Stimulated activated effector memory CD8-positive, alpha-beta T cell treated with anti-CD3 and anti-CD28 coated beads, Interleukin-12 subunit alpha, Interleukin-12 subunit beta, amount 100 ng/mL, for 72 hours (primary cell): Measurements from ENCODE around the gene MATN1.

Experiments used
- ATAC-seq: fragments of 150-1000 bp; cut with Tn5 transposase; 2 replicates; pipeline ENCODE4 v1.10.0; 2021
- DNase-seq, 2 donors: peaks; one replicate each; pipeline ENCODE4 v3.0.0; 2021 to 2022; ENCODE audit warnings: low spot score in 2 of 2
- H3K27ac Mint-ChIP-seq: one replicate; pipeline ENCODE4 v1.8.0; 2022; ENCODE audit warnings: mild to moderate bottlenecking, mixed read lengths
- H3K36me3 Mint-ChIP-seq: one replicate; pipeline ENCODE4 v1.8.0; 2022; ENCODE audit warnings: mild to moderate bottlenecking, mixed read lengths
- H3K4me1 Mint-ChIP-seq: one replicate; pipeline ENCODE4 v1.8.0; 2022; ENCODE audit warnings: mixed read lengths
- H3K4me3 Mint-ChIP-seq: one replicate; pipeline ENCODE4 v1.8.0; 2022; ENCODE audit warnings: mild to moderate bottlenecking, mixed read lengths
- H3K9me3 Mint-ChIP-seq: one replicate; pipeline ENCODE4 v1.8.0; 2022; ENCODE audit warnings: mixed read lengths

MATN1 gene

GRCh38 chr1:30760596-30761324 is 37.4 kb upstream of the MATN1 start:
- H3K27ac Mint-ChIP-seq, result peak overlapping the region; percentile 17
- peaks cover 21% of the 10 kb centered on the region for H3K36me3 Mint-ChIP-seq
- no peaks in the 10 kb centered on the region for H3K9me3 Mint-ChIP-seq
- H3K4me3 Mint-ChIP-seq, result peak overlapping the region; percentile 99
- peaks cover 74% of the 10 kb centered on the region for H3K4me1 Mint-ChIP-seq
- DNase-seq (no peak), ATAC-seq (no peak)

DNA sequence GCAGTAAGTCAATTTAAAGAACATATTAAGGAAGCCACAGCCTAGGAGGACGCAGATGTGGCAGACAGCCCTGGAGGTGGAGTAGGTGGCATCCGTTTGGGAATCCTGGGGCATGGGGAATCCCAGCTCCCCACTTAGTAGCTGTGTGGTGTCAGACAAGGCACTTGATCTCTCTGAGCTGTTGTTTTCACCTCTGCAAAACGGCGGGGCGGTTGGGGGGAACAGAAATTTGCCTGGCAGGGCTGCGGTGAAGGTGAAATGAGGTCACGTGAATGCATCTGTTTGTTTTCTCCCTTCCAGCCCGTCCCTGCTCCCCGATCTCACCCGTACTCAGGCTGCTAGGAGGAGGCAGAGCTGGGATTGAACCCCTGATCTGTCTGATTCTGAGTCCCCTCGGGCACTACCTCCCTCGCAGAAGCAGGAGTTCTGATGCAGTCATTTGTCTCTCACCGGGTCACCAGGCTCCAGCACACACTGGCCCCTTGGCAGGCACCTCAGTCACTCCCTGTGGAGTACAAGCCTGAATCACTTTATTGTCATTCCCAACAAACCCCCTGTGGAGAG is 36.4 kb upstream of the MATN1 start:
- Mint-ChIP-seq H3K4me3 (peak overlapping the region; percentile 99), H3K27ac (peak overlapping the region; percentile 99), H3K4me1 (peaks cover 79% of the 10 kb centered on the region), H3K9me3 (no peaks in the 10 kb centered on the region), H3K36me3 (peaks cover 31% of the 10 kb centered on the region)
- no peak for DNase-seq
- ATAC-seq, result no peak

DNA sequence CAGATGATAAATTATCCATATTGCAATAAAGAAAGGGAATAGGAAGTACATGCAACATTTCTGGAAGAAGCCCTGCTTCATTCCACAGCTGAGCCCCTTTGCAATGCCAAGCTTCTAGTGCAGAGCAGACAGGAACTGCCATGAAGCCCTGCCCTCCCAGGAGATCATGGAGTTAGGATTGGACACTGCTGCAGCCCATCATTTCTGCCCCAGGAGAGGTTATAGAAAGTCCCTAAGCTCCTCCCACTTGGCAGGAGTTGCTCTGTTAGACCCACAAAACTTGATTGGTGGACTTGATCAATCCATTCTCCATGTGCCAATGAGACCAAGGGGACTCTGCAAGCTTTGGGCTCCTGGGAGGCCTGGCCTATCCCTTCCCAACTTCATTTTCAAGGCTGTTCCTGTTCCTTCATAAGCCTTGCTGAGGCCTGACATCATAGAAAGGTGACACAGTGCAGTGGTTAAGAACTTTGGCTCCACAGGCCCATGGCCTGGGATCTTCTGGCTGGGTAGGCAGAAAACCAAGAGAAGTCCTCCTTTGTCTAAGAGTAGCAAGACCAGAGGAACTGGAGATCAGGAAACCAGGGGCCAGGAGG is 35.5 kb upstream of the MATN1 start:
- no peak for ATAC-seq

DNA sequence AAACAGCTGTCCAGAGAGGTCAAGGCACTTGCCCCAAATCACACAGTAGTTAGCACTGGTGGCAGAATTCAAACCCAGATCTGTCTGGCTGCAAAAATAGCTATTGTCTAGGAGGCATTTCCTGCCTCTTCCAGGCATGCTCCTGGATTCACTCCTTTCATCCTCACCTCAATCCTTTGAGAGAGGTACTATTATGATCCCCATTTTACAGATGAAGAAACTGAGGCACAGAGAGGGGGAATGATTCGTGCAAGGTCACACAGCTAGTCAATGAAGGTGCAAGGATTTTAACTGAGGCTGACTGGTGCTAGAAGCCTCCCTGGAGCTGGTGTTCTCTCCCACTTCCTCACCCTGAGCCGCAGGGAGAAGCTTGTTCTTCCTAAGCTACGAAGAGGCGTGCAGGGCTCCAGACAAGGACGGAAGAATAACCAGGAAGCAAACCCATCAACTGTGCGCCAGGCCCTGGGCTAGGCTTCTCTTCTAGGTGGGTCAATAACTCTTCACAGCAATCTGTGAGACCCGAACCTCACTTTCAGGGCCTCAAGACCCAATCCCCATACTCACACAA is 34.8 kb upstream of the MATN1 start:
- ATAC-seq, result no peak

More for the DNA sequence above, 35.5 kb upstream of the MATN1 start:
- Mint-ChIP-seq H3K4me1 (peaks cover 89% of the 10 kb centered on the region), H3K4me3 (peak overlapping the region; percentile 99), H3K27ac (peak overlapping the region; percentile 99), H3K9me3 (no peaks in the 10 kb centered on the region), H3K36me3 (peaks cover 39% of the 10 kb centered on the region)
- DNase-seq, result peak in 1 of 2 donors; percentile 50

DNA sequence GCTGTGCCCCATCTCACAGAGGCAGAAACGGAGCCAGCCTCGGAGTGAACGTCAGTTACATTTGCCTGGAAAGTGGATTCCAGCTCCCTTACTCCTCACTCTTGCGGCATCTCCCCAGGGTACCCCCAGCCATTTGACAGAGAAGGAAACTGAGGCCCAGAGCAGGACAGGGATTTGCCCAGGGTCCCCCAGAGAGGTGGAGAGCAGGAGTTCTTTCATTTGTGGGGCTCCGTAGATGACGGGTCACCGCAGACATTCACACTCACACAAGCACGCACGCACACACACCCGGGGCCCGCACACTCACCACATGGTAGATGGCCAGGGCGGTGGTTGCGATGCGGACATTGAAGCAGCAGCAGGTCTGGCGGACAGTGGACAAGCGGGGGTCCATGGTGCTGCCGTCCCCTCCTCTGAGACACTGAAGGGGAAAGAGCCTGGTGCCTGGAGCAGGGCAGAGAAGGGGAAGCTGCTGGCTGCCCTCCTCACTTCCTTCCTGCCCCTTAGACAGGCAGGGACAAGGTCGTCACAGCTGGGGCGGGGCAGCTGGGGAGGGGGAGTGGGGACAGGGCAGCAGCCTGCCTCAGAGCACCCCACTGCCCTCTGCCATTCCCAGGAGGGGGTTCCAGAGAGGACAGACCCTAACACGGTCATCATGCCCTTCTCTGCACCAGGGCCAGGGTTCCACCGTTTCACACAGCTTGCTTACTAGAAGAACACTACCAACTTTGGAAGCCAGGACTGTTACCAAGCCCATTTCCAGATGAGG is 34.2 kb upstream of the MATN1 start, which contains the start of gene LAPTM5:
Gene LAPTM5 (minus strand): TSS at position 423 of the 769 bp plus-strand sequence. CDS start 29 bp downstream, at position 394.
- peak in 1 of 2 donors; percentile 76 for DNase-seq
- peak; percentile 48 for ATAC-seq
- H3K36me3 Mint-ChIP-seq, result peaks cover 53% of the 10 kb centered on the region
- peak within 1 kb of the TSS; percentile 99 for H3K27ac Mint-ChIP-seq
- H3K4me1 Mint-ChIP-seq, result peaks cover 91% of the 10 kb centered on the region
- H3K4me3 Mint-ChIP-seq, result peak within 1 kb of the TSS; percentile 99
- H3K9me3 Mint-ChIP-seq, result no peaks in the 10 kb centered on the region

More for the DNA sequence above, 34.8 kb upstream of the MATN1 start:
- Mint-ChIP-seq H3K36me3 (peaks cover 46% of the 10 kb centered on the region), H3K4me3 (peak overlapping the region; percentile 99), H3K27ac (peak overlapping the region; percentile 99), H3K4me1 (peaks cover 93% of the 10 kb centered on the region), H3K9me3 (no peaks in the 10 kb centered on the region)
- no peak for DNase-seq

- peak; percentile 79 for ATAC-seq
- DNase-seq, result peak in 1 of 2 donors; percentile 79
- peak overlapping the region; percentile 99 for H3K27ac Mint-ChIP-seq
- peaks cover 57% of the 10 kb centered on the region for H3K36me3 Mint-ChIP-seq
- H3K9me3 Mint-ChIP-seq, result no peaks in the 10 kb centered on the region
- H3K4me3 Mint-ChIP-seq, result peak overlapping the region; percentile 99
- peaks cover 91% of the 10 kb centered on the region for H3K4me1 Mint-ChIP-seq
Measured at GRCh38 chr1:30756545-30757351, 33.4 kb upstream of the MATN1 start.

DNA sequence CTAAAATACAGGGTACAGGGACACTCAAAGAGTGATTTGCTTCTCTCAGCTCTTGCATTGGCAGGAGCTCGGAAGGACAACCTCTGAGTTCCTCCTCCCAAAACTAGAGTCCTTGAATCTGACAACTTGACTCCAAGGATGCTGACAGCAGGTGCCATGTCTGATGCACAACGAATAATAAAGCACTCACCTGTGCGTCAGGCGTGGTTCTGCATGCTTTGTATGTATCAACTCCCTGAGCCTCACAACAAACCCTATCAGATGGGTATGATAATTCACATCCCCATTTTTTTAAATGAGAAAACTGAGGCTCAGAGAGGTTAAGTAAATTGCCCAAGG is 32.8 kb upstream of the MATN1 start:
- DNase-seq (no peak), ATAC-seq (peak; percentile 0)
- H3K4me3 Mint-ChIP-seq, result peak overlapping the region; percentile 99
- no peaks in the 10 kb centered on the region for H3K9me3 Mint-ChIP-seq
- peaks cover 92% of the 10 kb centered on the region for H3K4me1 Mint-ChIP-seq
- peaks cover 58% of the 10 kb centered on the region for H3K36me3 Mint-ChIP-seq
- peak overlapping the region; percentile 99 for H3K27ac Mint-ChIP-seq

DNA sequence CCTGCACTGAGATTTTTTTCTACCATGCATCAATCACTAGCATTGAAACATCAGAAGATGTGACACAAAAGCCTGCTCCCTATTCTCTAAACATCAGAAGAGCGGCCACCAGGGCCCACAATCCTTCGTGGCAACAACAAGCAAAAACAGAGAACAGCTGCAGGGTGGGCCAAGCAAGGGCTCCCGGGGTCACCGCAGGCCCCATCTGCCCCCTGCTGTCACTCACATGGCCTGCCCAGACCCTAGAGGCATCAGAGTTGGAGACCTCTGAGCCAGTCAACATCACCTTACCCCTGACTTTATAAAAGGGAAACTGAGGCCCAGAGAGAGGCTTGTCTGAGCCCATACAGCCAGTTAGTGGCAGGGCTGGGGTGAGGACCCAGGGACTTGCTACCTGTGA is 32.4 kb upstream of the MATN1 start:
- peak overlapping the region; percentile 99 for H3K27ac Mint-ChIP-seq
- H3K36me3 Mint-ChIP-seq, result peaks cover 63% of the 10 kb centered on the region
- ATAC-seq, result no peak
- DNase-seq, result no peak
- H3K9me3 Mint-ChIP-seq, result no peaks in the 10 kb centered on the region
- peak overlapping the region; percentile 99 for H3K4me3 Mint-ChIP-seq
- peaks cover 92% of the 10 kb centered on the region for H3K4me1 Mint-ChIP-seq

GRCh38 chr1:30755334-30755733 is 31.9 kb upstream of the MATN1 start:
- Mint-ChIP-seq H3K36me3 (peaks cover 67% of the 10 kb centered on the region), H3K9me3 (no peaks in the 10 kb centered on the region), H3K27ac (peak overlapping the region; percentile 99), H3K4me1 (peaks cover 92% of the 10 kb centered on the region), H3K4me3 (peak overlapping the region; percentile 99)
- ATAC-seq, result no peak
- no peak for DNase-seq

- Mint-ChIP-seq H3K36me3 (peaks cover 73% of the 10 kb centered on the region), H3K4me3 (peak overlapping the region; percentile 99), H3K9me3 (no peaks in the 10 kb centered on the region), H3K27ac (peak overlapping the region; percentile 99), H3K4me1 (peaks cover 92% of the 10 kb centered on the region)
- ATAC-seq, result peak; percentile 75
- peak in 1 of 2 donors; percentile 65 for DNase-seq
Measured at GRCh38 chr1:30754684-30755171, 31.3 kb upstream of the MATN1 start.

DNA sequence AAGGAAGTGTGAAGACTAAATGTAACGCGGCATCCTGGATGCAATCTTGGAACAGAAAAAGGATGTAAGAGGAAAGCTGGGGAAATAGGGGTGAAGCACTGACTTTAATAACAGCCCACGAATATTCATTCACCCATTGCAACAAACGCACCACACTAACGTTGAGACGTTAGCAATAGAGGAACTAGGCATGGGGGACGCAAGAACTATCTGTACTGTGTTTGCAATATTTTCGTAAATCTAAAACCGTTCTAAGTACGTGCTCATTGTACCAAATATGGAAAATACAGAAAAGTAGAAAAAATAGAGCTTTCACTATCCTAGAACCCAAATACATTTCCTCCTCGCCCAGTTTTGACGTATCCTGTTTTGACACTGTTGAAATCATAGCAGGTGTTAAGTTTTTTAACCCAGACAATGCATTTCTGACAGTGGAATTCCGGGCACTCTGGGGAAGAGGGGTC is 30.3 kb upstream of the MATN1 start:
- peaks cover 92% of the 10 kb centered on the region for H3K4me1 Mint-ChIP-seq
- DNase-seq (no peak), ATAC-seq (no peak)
- H3K9me3 Mint-ChIP-seq, result no peaks in the 10 kb centered on the region
- H3K36me3 Mint-ChIP-seq, result peaks cover 83% of the 10 kb centered on the region
- H3K4me3 Mint-ChIP-seq, result peak overlapping the region; percentile 99
- H3K27ac Mint-ChIP-seq, result peak overlapping the region; percentile 99

GRCh38 chr1:30753118-30753517 is 29.7 kb upstream of the MATN1 start:
- Mint-ChIP-seq H3K36me3 (peaks cover 85% of the 10 kb centered on the region), H3K9me3 (no peaks in the 10 kb centered on the region), H3K27ac (peak overlapping the region; percentile 99), H3K4me1 (peaks cover 92% of the 10 kb centered on the region), H3K4me3 (peak overlapping the region; percentile 99)
- ATAC-seq (no peak), DNase-seq (no peak)

DNA sequence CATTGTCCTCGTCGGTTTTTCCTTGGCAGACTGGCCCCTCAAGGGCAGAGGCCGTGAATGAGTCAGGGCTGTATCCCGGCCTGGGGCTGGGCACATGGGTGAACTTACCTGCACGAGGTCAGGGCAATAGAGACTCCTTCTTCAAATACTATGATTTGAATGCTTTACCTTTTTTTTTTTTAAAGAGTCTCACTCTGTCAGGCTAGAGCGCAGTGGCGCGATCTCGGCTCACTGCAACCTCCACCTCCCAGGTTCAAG is 29.2 kb upstream of the MATN1 start:
- Mint-ChIP-seq H3K4me1 (peaks cover 94% of the 10 kb centered on the region), H3K9me3 (no peaks in the 10 kb centered on the region), H3K36me3 (peaks cover 89% of the 10 kb centered on the region), H3K4me3 (peak overlapping the region; percentile 99), H3K27ac (peak overlapping the region; percentile 99)
- no peak for ATAC-seq
- DNase-seq, result no peak
